Uterus (tissue), 2 donors: ENCODE data around the gene ESPNL.

Experiments used
- POLR2A ChIP-seq, 2 donors: fragments of 450-650 bp; IDR thresholded peaks; one replicate each; pipeline ENCODE4 v1.6.1; 2016; ENCODE audit warnings: antibody characterized with exemption in 2 of 2, mild to moderate bottlenecking in 1 of 2, moderate library complexity in 1 of 2
- TF ChIP-seq, protein P1 (sequence below), 4 experiments: fragments of 200-600 bp in 2 of 4; fragments of 450-650 bp in 2 of 4; sonication (generic) in 2 of 4; IDR thresholded peaks; one replicate each; pipeline ENCODE4 v1.5.1; 2016 to 2019; ENCODE audit warnings: antibody characterized with exemption in 4 of 4, mild to moderate bottlenecking in 2 of 4, moderate library complexity in 1 of 4

DNA sequence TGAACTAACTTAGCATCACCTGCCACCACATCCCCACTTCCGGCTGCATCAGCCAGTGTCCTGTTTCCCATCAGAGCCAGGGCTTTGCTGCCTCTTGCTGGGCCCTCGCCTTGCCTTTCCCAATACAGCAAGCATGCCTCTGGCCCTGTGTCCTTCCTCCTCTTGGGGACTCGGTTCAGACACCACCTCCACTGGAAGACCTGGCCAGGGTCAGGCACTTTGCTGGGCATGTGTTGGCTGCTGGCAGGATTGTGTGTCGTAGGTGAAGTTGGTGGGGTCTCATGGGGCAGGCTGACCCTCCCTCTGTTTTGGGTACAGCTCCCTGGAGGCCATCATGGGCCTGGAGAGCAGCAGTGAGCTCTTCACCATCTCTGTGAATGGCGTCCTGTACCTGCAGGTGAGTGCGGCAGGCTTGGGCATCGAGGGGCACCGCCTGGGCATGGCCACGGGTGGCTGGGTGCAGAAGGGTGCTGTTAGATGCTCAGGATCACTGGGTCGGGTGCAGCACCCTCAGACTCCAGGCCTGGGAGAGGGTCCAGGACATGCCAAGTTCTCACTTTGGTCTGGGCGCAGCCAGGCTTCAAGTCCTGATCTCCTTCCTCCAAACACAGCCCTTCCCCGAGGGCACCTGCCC lies 65.3 kb downstream of the ESPNL start:
- TF ChIP-seq POLR2A (IDR thresholded peaks at IDR 0.05): no peak
- TF ChIP-seq, protein P1, sequence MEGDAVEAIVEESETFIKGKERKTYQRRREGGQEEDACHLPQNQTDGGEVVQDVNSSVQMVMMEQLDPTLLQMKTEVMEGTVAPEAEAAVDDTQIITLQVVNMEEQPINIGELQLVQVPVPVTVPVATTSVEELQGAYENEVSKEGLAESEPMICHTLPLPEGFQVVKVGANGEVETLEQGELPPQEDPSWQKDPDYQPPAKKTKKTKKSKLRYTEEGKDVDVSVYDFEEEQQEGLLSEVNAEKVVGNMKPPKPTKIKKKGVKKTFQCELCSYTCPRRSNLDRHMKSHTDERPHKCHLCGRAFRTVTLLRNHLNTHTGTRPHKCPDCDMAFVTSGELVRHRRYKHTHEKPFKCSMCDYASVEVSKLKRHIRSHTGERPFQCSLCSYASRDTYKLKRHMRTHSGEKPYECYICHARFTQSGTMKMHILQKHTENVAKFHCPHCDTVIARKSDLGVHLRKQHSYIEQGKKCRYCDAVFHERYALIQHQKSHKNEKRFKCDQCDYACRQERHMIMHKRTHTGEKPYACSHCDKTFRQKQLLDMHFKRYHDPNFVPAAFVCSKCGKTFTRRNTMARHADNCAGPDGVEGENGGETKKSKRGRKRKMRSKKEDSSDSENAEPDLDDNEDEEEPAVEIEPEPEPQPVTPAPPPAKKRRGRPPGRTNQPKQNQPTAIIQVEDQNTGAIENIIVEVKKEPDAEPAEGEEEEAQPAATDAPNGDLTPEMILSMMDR (IDR thresholded peaks at IDR 0.05): no peak
